DMS114 treated with DMSO at 0.1 percent for 48 hours (cell line): ENCODE results near the gene FSIP1.

ENCODE experiments used
- DNase-seq: peaks from one replicate; lab custom pipeline; 2025; ENCODE audit not compliant: unreplicated experiment; lab: John Stamatoyannopoulos, UW

The FSIP1 gene

DNA sequence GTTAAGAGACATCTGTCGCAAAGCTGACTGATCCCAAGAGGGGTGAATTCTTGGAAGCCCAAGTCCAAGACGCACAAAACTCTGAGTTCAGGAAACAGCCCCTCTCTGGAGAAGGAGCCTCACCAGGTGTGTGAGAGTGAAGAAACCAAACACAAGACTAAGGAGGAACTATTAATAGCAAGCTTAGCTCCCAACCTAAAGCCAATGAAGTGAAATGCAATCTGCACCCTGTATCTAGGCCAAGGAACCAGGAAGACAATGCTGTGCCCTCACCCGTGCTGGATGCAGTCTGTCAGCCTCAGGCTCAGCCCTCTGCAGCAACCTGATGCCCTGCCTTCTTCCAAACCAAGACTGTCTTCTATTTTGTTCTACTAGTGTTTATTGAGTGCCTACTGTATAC lies 224.2 kb downstream of the FSIP1 start:
- no peak for DNase-seq

DNA sequence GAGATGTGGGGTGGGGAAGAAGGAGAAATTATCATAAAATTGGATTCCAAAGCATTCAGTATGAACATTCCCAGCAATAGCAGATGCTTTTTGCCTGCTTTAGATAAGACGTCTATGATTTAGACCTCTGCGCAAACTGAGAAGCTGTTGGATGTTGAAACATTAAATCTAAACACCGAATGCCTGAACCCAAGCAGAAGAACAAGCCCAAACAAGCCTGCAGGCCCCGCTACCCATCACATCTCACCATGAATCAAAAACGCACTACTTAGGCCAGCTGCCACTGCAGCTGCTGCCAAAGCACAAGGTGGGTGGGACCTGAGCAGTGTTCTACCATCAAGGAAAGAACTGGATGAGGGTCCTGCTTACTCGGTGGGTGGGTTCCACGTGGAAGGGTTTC lies 226.2 kb downstream of the FSIP1 start:
- no peak for DNase-seq

DNA sequence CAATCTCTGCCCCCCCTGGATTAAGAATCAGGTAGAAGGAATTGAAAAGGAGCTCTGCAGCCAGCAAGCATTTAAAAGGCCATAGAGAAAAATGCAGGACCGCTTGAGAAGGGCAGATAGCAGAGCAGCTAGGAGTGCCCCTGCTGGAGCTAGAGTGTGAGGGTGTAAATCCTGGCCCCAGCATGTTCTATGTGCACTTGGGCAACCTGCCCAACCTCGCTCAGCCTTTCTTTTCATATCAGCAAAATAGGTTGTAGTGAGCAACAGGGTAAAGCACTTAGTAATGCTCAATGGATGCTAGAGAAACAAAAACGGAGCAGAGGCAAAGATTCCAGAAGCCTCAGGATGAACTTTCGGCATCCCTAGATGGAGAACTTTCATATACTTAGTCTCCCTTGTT lies 226.8 kb downstream of the FSIP1 start:
- no peak for DNase-seq

DNA sequence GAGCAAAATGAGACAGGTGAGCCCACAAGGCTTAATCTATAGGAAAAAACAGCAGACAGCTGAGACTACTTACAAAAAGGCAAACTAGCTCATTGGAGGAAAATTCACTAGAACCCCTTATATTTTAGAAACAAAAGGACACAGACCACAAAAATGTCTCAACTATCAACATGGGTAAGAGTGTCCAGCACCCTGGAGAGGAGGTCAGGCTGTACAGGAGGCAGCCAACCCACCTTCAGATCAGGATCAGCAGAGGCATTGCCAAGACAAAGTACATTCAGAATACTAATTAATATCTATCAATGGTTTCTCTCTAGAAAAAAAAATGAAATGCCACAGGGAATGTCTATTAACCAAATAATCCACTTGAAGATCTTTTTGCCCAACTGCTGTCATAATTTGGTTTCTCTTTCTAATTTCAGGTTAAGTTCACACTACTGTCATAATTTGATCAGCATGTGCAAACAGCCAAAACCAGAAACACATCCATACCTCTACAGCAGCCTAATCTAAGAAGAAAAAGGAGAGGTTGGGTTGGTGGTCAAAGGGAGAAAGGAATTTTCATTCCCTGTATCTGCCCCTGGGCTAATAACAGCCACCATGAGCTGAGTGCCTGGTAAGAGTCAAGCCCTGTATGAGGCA lies 227.8 kb downstream of the FSIP1 start:
- DNase-seq: no peak

DNA sequence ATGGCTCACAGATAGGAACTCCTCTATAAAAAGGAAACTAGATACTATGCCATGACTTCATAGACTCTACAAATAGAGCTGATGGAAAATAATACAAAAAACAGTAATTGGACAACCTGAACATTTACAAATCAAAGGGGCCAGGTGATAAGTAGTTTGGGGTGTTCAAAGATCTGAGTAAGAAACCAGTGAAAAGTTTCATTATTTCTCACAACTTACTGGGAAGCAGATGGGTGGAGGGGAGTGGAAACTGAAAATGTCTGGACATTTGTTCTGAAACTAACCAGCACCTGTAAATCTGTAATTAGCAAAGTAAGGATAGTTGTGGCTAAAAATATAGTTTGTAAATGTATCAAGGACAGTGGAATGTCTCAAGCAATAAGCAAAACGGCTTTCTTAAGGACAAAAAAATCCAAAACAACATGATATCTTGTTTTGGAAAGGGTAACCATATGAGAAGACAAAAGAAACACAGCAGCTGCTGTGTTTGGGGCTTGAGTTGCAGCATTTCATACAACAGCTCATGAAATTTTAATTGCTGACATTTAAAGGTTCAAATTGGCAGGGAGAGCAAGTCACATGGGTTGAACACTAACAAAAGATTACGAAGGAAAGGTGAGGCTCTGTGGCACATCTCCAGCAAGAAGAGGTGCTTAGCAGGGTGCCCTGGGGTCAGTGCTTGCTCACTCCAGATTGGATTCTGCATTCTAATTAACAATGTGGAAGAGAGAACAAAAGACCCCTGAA lies 228.5 kb downstream of the FSIP1 start:
- DNase-seq: no peak

DNA sequence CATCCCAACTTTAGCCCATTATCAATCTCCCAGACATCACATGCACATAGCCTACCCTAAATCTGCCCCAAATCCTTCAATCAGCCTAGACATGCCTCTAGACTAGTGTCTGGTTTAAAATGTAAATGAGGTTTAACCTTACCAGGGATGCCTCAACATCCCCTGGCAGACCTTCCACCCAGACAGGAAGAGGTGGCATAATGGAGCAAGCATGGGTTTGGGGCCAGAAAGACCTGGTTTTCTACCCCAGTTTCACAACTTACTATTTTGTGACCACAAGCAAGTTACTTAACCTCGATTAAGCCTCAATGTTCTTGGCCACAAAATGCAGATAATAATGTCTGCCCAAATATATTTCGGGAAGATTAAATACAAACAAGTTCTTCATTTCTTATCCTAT lies 230.1 kb downstream of the FSIP1 start:
- DNase-seq: no peak

DNA sequence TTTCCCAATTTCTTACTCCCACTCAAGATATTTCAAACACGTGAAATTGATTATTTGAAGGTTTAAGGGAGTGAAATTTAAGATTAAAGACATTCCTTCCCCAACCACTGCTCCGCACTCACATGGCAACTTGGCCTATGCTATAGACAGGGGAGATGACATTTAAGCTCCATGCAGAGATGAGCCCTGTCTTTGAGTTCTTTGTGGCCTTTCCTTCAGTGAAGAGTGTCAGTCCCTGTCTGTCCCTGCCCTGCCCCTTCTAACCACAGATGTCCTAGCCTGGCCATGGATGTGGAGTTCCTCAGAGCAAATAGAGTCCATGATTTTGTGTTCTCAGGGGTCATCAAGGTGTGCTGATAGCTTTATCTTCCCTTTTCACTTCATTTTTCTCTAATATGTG lies 231.2 kb downstream of the FSIP1 start:
- DNase-seq: no peak
